Pulmonary artery endothelial cell (primary cell): ENCODE results near the gene PTPN18. TPM values are rescaled to one million over a fixed set of nuclear protein-coding genes. Genes with fewer than 3 reads are reported as not detected.
"Not testable (repeated sequence)": the region's sequence is repeated elsewhere in the genome, so short reads cannot be mapped to it uniquely, and the experiment has no call there.

ENCODE experiments used
- DNase-seq: peaks from one replicate; pipeline ENCODE4 v3.0.0-alpha.2; 2011; ENCODE audit warnings: low read depth, low spot score
- total RNA-seq: library from RNA; depleted of rRNA; stranded (reverse); fragments of >200 nt; gene quantifications from 2 replicates; pipeline ENCODE4 v1.2.3, GENCODE V29; 2014

Gene PTPN18
- 15.1 and 21.6 TPM in 2 replicates for total RNA-seq

GRCh38 chr2:130355578-130356431 is at the start of gene PTPN18:
Gene PTPN18, plus strand, starts transcription at chr2:130356056. Its CDS starts 52 bp downstream, at chr2:130356108.
- peak; percentile 69 for DNase-seq

- no peak for DNase-seq
These were observed 48.0 kb upstream of the PTPN18 start for GRCh38 chr2:130307850-130308249.

GRCh38 chr2:130310881-130311280 is 45.0 kb upstream of the PTPN18 start:
- no peak for DNase-seq

- no peak for DNase-seq
These were observed 42.0 kb upstream of the PTPN18 start for GRCh38 chr2:130313812-130314334.

GRCh38 chr2:130314377-130314776 is 41.5 kb upstream of the PTPN18 start:
- DNase-seq = no peak

- no peak for DNase-seq
These were observed 39.3 kb upstream of the PTPN18 start for GRCh38 chr2:130316596-130316995.

GRCh38 chr2:130318906-130319305 is 37.0 kb upstream of the PTPN18 start:
- no peak for DNase-seq

- no peak for DNase-seq
These were observed 36.3 kb upstream of the PTPN18 start for GRCh38 chr2:130319536-130319935.

- no peak for DNase-seq
These were observed 27.9 kb upstream of the PTPN18 start for GRCh38 chr2:130327703-130328527.

- no peak for DNase-seq
These were observed 27.1 kb upstream of the PTPN18 start for GRCh38 chr2:130328710-130329109.

GRCh38 chr2:130332271-130333073 is 23.4 kb upstream of the PTPN18 start:
- peak; percentile 29 for DNase-seq

- not testable (repeated sequence) for DNase-seq
These were observed 22.6 kb upstream of the PTPN18 start for GRCh38 chr2:130333253-130333652.

GRCh38 chr2:130334026-130334425 is 21.8 kb upstream of the PTPN18 start:
- DNase-seq = no peak

- no peak for DNase-seq
These were observed 20.6 kb upstream of the PTPN18 start for GRCh38 chr2:130335226-130335625.

GRCh38 chr2:130336150-130336876 is 19.5 kb upstream of the PTPN18 start:
- no peak for DNase-seq

- peak; percentile 44 for DNase-seq
These were observed 18.8 kb upstream of the PTPN18 start for GRCh38 chr2:130336877-130337734.

- no peak for DNase-seq
These were observed 18.0 kb upstream of the PTPN18 start for GRCh38 chr2:130337735-130338325.

GRCh38 chr2:130338793-130339345 is 17.0 kb upstream of the PTPN18 start:
- no peak for DNase-seq
